Neural cell (in vitro differentiated cells): Measurements from ENCODE around the gene STMP1. TPM values are rescaled to one million over a fixed set of nuclear protein-coding genes. Genes with fewer than 3 reads are reported as not detected.

Experiments used
- H2AFZ ChIP-seq: fragments of 200-600, 300-800 bp; sonication (generic), shearing (Covaris generic); 2 replicates; pipeline ENCODE4 v1.6.0; 2014; ENCODE audit warnings: low read depth, mild to moderate bottlenecking, antibody characterized with exemption, low read length, moderate library complexity
- H3F3A ChIP-seq: fragments of 200-600 bp; shearing (Covaris generic); 2 replicates; pipeline ENCODE4 v1.6.1; 2016; ENCODE audit warnings: mild to moderate bottlenecking, moderate library complexity, mixed read lengths, antibody characterized with exemption, low read length; ENCODE audit not compliant: insufficient read depth, poor library complexity, severe bottlenecking
- H3K27ac ChIP-seq: fragments of 200-600, 300-800 bp; sonication (generic), shearing (Covaris generic); 2 replicates; pipeline ENCODE4 v1.5.1; 2014; ENCODE audit warnings: mild to moderate bottlenecking, low read length, moderate library complexity
- H3K27me3 ChIP-seq: fragments of 300-800, 200-600 bp; sonication (generic), shearing (Covaris generic); 2 replicates; pipeline ENCODE4 v1.6.0; 2014; ENCODE audit warnings: mild to moderate bottlenecking, low read depth, low read length, moderate library complexity; ENCODE audit not compliant: insufficient read depth
- H3K36me3 ChIP-seq: fragments of 300-800, 200-600 bp; sonication (generic), shearing (Covaris generic); 2 replicates; pipeline ENCODE4 v1.5.1; 2014; ENCODE audit warnings: mild to moderate bottlenecking, antibody characterized with exemption, low read length, moderate library complexity; ENCODE audit not compliant: insufficient read depth
- H3K4me2 ChIP-seq: fragments of 300-800, 200-600 bp; sonication (generic), shearing (Covaris generic); 2 replicates; pipeline ENCODE4 v1.6.0; 2014; ENCODE audit warnings: mild to moderate bottlenecking, low read length
- H3K4me3 ChIP-seq: fragments of 300-800, 200-600 bp; sonication (generic), shearing (Covaris generic); 2 replicates; pipeline ENCODE4 v1.5.1; 2014; ENCODE audit warnings: mild to moderate bottlenecking, low read length, moderate library complexity
- H3K79me2 ChIP-seq: fragments of 200-600 bp; shearing (Covaris generic); replicated peaks from 2 replicates; pipeline ENCODE4 v1.6.0; 2014; ENCODE audit warnings: mild to moderate bottlenecking, low read length, moderate library complexity; ENCODE audit not compliant: insufficient read depth
- H3K9ac ChIP-seq: fragments of 300-800, 200-600 bp; sonication (generic), shearing (Covaris generic); 2 replicates; pipeline ENCODE4 v1.6.1; 2016; ENCODE audit warnings: mild to moderate bottlenecking, low read length, mixed read lengths
- H3K9me2 ChIP-seq: fragments of 200-600 bp; shearing (Covaris generic); 2 replicates; pipeline ENCODE4 v1.6.1; 2016; ENCODE audit warnings: mild to moderate bottlenecking, low read length, mixed read lengths; ENCODE audit not compliant: insufficient read depth
- H3K9me3 ChIP-seq: fragments of 200-600, 300-800 bp; sonication (generic), shearing (Covaris generic); 2 replicates; pipeline ENCODE4 v1.6.1; 2016; ENCODE audit warnings: mild to moderate bottlenecking, mixed run types, low read length, moderate library complexity, mixed read lengths
- H4K20me1 ChIP-seq: fragments of 200-600 bp; shearing (Covaris generic); 2 replicates; pipeline ENCODE4 v1.6.1; 2016; ENCODE audit warnings: mild to moderate bottlenecking, mixed run types; ENCODE audit not compliant: insufficient read depth
- CTCF ChIP-seq: fragments of 450-650 bp; IDR thresholded peaks from 2 replicates; pipeline ENCODE4 v1.5.1; 2014; ENCODE audit warnings: antibody characterized with exemption, mild to moderate bottlenecking, moderate library complexity; ENCODE audit not compliant: poor library complexity, severe bottlenecking
- EP300 ChIP-seq: fragments of 450-650 bp; conservative IDR thresholded peaks from 2 replicates; pipeline ENCODE4 v1.6.1; 2014; ENCODE audit warnings: antibody characterized with exemption, mild to moderate bottlenecking, moderate library complexity; ENCODE audit not compliant: poor library complexity, severe bottlenecking
- EZH2 ChIP-seq: fragments of 200-600, 300-800 bp; shearing (Covaris generic), sonication (generic); IDR thresholded peaks from 2 replicates; pipeline ENCODE4 v1.6.1; 2014; ENCODE audit warnings: antibody characterized with exemption, low read length, borderline replicate concordance, mild to moderate bottlenecking; ENCODE audit not compliant: insufficient read depth, poor library complexity, severe bottlenecking
- MXI1 ChIP-seq: fragments of 450-650 bp; conservative IDR thresholded peaks from 2 replicates; pipeline ENCODE4 v1.6.1; 2014; ENCODE audit warnings: antibody characterized with exemption, mild to moderate bottlenecking; ENCODE audit not compliant: poor library complexity, severe bottlenecking
- POLR2AphosphoS5 ChIP-seq: IDR thresholded peaks from 2 replicates; pipeline ENCODE4 v1.6.1; 2012
- RAD21 ChIP-seq: fragments of 450-650 bp; conservative IDR thresholded peaks from 2 replicates; pipeline ENCODE4 v1.6.1; 2014; ENCODE audit warnings: antibody characterized with exemption, mild to moderate bottlenecking, moderate library complexity
- REST ChIP-seq: IDR thresholded peaks from 2 replicates; pipeline ENCODE4 v1.6.1; 2012; ENCODE audit warnings: borderline replicate concordance
- SMC3 ChIP-seq: fragments of 450-650 bp; conservative IDR thresholded peaks from 2 replicates; pipeline ENCODE4 v1.6.1; 2014; ENCODE audit warnings: antibody characterized with exemption, mild to moderate bottlenecking, moderate library complexity; ENCODE audit not compliant: poor library complexity
- TAF1 ChIP-seq: IDR thresholded peaks from 2 replicates; pipeline ENCODE4 v1.6.1; 2012; ENCODE audit warnings: low read depth
- polyA plus RNA-seq: library from polyadenylated mRNA; depleted of rRNA; stranded (reverse); fragments of >200 nt; gene quantifications from 2 replicates; pipeline ENCODE4 v1.2.3, GENCODE V29; 2014

Gene STMP1
- polyA plus RNA-seq, 1 donor from 2014 or later = 81.6 TPM

- H3K36me3 ChIP-seq = no peaks in the 10 kb centered on the region
- no peak overlapping the region for H3K4me3 ChIP-seq
- no peaks in the 10 kb centered on the region for H3K9me3 ChIP-seq
- no peak overlapping the region for H2AFZ ChIP-seq
- H3K9me2 ChIP-seq = no peaks in the 10 kb centered on the region
- no peak overlapping the region for H3K9ac ChIP-seq
- H3K79me2 ChIP-seq = no peaks in the 10 kb centered on the region
- H3K27ac ChIP-seq = no peak overlapping the region
- TF ChIP-seq RAD21 (no peak), EZH2 (no peak), TAF1 (no peak), REST (no peak), CTCF (no peak), POLR2AphosphoS5 (no peak), SMC3 (no peak), MXI1 (no peak), EP300 (no peak)
- no peaks in the 10 kb centered on the region for H3K27me3 ChIP-seq
- H3K4me2 ChIP-seq = no peak overlapping the region
- no peaks in the 10 kb centered on the region for H3F3A ChIP-seq
- no peaks in the 10 kb centered on the region for H4K20me1 ChIP-seq
These were observed 51.6 kb downstream of the STMP1 start for GRCh38 chr7:135713836-135714470.

- Histone ChIP-seq H3K36me3 (no peaks in the 10 kb centered on the region), H3K9me3 (no peaks in the 10 kb centered on the region), H3K79me2 (no peaks in the 10 kb centered on the region), H3K4me2 (no peak overlapping the region), H2AFZ (no peak overlapping the region), H3K27ac (no peak overlapping the region), H3K9me2 (no peaks in the 10 kb centered on the region), H3K9ac (no peak overlapping the region), H3K4me3 (no peak overlapping the region), H4K20me1 (no peaks in the 10 kb centered on the region), H3F3A (no peaks in the 10 kb centered on the region), H3K27me3 (no peaks in the 10 kb centered on the region)
- TF ChIP-seq EP300 (no peak), EZH2 (no peak), POLR2AphosphoS5 (no peak)
These were observed 52.3 kb downstream of the STMP1 start for GRCh38 chr7:135714534-135715009.
